Neural progenitor cell (in vitro differentiated cells): Measurements from ENCODE around the gene OR4L1. TPM values are rescaled to one million over a fixed set of nuclear protein-coding genes. Genes with fewer than 3 reads are reported as not detected.
"Not testable (repeated sequence)": the region's sequence is repeated elsewhere in the genome, so short reads cannot be mapped to it uniquely, and the experiment has no call there.

ENCODE experiments used
- DNase-seq: peaks from one replicate; pipeline ENCODE4 v3.0.0-alpha.2; 2016; ENCODE audit warnings: low spot score
- H2AFZ ChIP-seq: fragments of 200-600 bp; sonication (generic); replicated peaks from 2 replicates; pipeline ENCODE4 v1.6.1; 2016; ENCODE audit warnings: antibody characterized with exemption
- H3F3A ChIP-seq: fragments of 200-600 bp; sonication (generic); 2 replicates; pipeline ENCODE4 v1.6.1; 2016; ENCODE audit warnings: antibody characterized with exemption, low read depth
- H3K27ac ChIP-seq: fragments of 200-600 bp; sonication (generic); 2 replicates; pipeline ENCODE4 v1.5.1; 2016; ENCODE audit warnings: mild to moderate bottlenecking
- H3K27me3 ChIP-seq: fragments of 200-600 bp; sonication (generic); 2 replicates; pipeline ENCODE4 v1.6.1; 2016; ENCODE audit warnings: mild to moderate bottlenecking, moderate library complexity
- H3K36me3 ChIP-seq: fragments of 200-600 bp; sonication (generic); 2 replicates; pipeline ENCODE4 v1.5.1; 2016
- H3K4me1 ChIP-seq: fragments of 200-600 bp; sonication (generic); 2 replicates; pipeline ENCODE4 v1.6.1; 2016; ENCODE audit warnings: mixed run types
- H3K4me2 ChIP-seq: fragments of 200-600 bp; sonication (generic); 2 replicates; pipeline ENCODE4 v1.6.1; 2016
- H3K4me3 ChIP-seq: fragments of 200-600 bp; sonication (generic); 2 replicates; pipeline ENCODE4 v1.5.1; 2016
- H3K79me2 ChIP-seq: fragments of 200-600 bp; sonication (generic); 2 replicates; pipeline ENCODE4 v1.6.1; 2016; ENCODE audit warnings: low read depth
- H3K9ac ChIP-seq: fragments of 200-600 bp; sonication (generic); 2 replicates; pipeline ENCODE4 v1.6.1; 2016
- H3K9me3 ChIP-seq: fragments of 200-600 bp; sonication (generic); 2 replicates; pipeline ENCODE4 v1.5.1; 2016; ENCODE audit warnings: low read depth
- H4K20me1 ChIP-seq: fragments of 200-600 bp; sonication (generic); 2 replicates; pipeline ENCODE4 v1.6.1; 2016; ENCODE audit warnings: low read depth
- H3K27ac Mint-ChIP-seq: 3 replicates; pipeline ENCODE4 v1.8.0; 2021; ENCODE audit warnings: mixed read lengths
- H3K27me3 Mint-ChIP-seq: 2 replicates; pipeline ENCODE4 v1.8.0; 2022; ENCODE audit warnings: low read depth, mild to moderate bottlenecking, inconsistent platforms, moderate library complexity, mixed read lengths; ENCODE audit not compliant: insufficient read depth
- H3K36me3 Mint-ChIP-seq: 3 replicates; pipeline ENCODE4 v1.8.0; 2021; ENCODE audit warnings: mixed read lengths
- H3K4me1 Mint-ChIP-seq: 3 replicates; pipeline ENCODE4 v1.8.0; 2021; ENCODE audit warnings: mixed read lengths
- H3K4me3 Mint-ChIP-seq: 3 replicates; pipeline ENCODE4 v1.8.0; 2021; ENCODE audit warnings: mild to moderate bottlenecking, moderate library complexity, mixed read lengths
- H3K9me3 Mint-ChIP-seq: 3 replicates; pipeline ENCODE4 v1.8.0; 2020; ENCODE audit warnings: mixed read lengths
- EZH2 ChIP-seq: fragments of 200-600 bp; sonication (generic); IDR thresholded peaks from 2 replicates; pipeline ENCODE4 v1.6.1; 2017; ENCODE audit warnings: antibody characterized with exemption, mild to moderate bottlenecking, moderate library complexity
- EZH2phosphoT487 ChIP-seq: fragments of 200-600 bp; sonication (generic); IDR thresholded peaks from 2 replicates; pipeline ENCODE4 v1.6.1; 2017; ENCODE audit warnings: antibody characterized with exemption
- total RNA-seq: library from RNA; depleted of rRNA; stranded (reverse); fragments of >200 nt; gene quantifications from 2 replicates; pipeline ENCODE4 v1.2.3, GENCODE V29; 2015; ENCODE audit warnings: low replicate concordance
- TF ChIP-seq, protein P1 (sequence below): fragments of 200-600 bp; sonication (generic); IDR thresholded peaks from 2 replicates; pipeline ENCODE4 v1.5.1; 2017; ENCODE audit warnings: antibody characterized with exemption, mild to moderate bottlenecking

Gene OR4L1
- total RNA-seq, 1 donor from 2014 or later: not detected

DNA sequence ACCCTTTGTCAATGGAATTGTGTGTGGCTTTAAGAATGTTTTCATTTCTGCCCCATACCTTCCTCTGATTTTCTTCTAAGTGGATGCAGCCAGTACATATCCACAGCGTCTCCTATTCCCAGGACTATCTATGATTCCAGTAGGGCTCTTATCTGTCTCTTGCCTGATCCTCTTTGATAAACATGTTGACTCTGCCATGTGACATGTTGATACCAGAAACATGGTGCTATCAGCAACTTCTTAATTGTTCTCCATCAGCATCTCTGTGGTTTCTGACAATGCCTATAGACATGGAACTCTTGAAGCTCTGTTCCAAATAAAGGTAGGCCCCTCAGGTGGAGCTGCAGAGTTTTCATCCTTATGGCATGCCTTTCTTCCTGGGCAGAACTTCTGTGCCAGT lies 11.6 kb upstream of the OR4L1 start:
- peaks cover 32% of the 10 kb centered on the region for H3K9me3 Mint-ChIP-seq
- no peak overlapping the region for H3K4me3 ChIP-seq

DNA sequence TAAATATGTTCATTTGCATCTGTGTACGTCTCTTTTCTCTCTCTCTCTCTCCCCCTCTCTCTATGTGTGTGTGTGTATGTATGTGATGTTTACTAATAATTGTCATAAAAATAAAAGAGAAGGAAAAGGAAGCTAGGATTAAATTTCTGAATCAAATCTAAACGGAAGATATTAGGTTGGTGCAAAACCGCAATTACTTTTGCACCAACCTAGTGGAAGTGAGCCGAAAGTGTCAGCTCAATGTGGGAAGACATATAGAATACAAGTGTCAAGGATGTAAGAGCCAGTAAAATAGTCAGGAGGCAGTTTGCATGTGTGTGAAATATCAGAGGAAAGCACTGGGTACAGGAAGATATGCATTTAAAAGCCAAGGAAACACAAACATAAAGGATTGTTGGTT lies 32.2 kb downstream of the OR4L1 start:
- H3K4me1 ChIP-seq: no peaks in the 10 kb centered on the region
- no peak overlapping the region for H3K27ac ChIP-seq
- Mint-ChIP-seq H3K27me3 (no peaks in the 10 kb centered on the region), H3K9me3 (peaks cover 23% of the 10 kb centered on the region), H3K4me1 (no peaks in the 10 kb centered on the region), H3K27ac (no peak overlapping the region), H3K36me3 (no peaks in the 10 kb centered on the region), H3K4me3 (no peak overlapping the region)
- DNase-seq: no peak
- no peaks in the 10 kb centered on the region for H3F3A ChIP-seq
- TF ChIP-seq EZH2: no peak
- TF ChIP-seq, protein P1, sequence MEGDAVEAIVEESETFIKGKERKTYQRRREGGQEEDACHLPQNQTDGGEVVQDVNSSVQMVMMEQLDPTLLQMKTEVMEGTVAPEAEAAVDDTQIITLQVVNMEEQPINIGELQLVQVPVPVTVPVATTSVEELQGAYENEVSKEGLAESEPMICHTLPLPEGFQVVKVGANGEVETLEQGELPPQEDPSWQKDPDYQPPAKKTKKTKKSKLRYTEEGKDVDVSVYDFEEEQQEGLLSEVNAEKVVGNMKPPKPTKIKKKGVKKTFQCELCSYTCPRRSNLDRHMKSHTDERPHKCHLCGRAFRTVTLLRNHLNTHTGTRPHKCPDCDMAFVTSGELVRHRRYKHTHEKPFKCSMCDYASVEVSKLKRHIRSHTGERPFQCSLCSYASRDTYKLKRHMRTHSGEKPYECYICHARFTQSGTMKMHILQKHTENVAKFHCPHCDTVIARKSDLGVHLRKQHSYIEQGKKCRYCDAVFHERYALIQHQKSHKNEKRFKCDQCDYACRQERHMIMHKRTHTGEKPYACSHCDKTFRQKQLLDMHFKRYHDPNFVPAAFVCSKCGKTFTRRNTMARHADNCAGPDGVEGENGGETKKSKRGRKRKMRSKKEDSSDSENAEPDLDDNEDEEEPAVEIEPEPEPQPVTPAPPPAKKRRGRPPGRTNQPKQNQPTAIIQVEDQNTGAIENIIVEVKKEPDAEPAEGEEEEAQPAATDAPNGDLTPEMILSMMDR: no peak
- TF ChIP-seq EZH2phosphoT487: no peak
- no peak overlapping the region for H3K4me3 ChIP-seq
- H3K9ac ChIP-seq: no peak overlapping the region
- no peaks in the 10 kb centered on the region for H4K20me1 ChIP-seq
- peaks cover 26% of the 10 kb centered on the region for H3K9me3 ChIP-seq
- H3K4me2 ChIP-seq: no peak overlapping the region
- no peaks in the 10 kb centered on the region for H3K79me2 ChIP-seq
- no peak overlapping the region for H2AFZ ChIP-seq
- no peaks in the 10 kb centered on the region for H3K27me3 ChIP-seq
- H3K36me3 ChIP-seq: no peaks in the 10 kb centered on the region

More for the DNA sequence above, 11.6 kb upstream of the OR4L1 start:
- Histone ChIP-seq H3K27ac (no peak overlapping the region), H2AFZ (no peak overlapping the region), H4K20me1 (no peaks in the 10 kb centered on the region), H3F3A (no peaks in the 10 kb centered on the region), H3K36me3 (no peaks in the 10 kb centered on the region), H3K27me3 (no peaks in the 10 kb centered on the region), H3K4me2 (no peak overlapping the region), H3K79me2 (no peaks in the 10 kb centered on the region), H3K4me1 (no peaks in the 10 kb centered on the region), H3K9ac (no peak overlapping the region), H3K9me3 (peaks cover 59% of the 10 kb centered on the region)
- no peaks in the 10 kb centered on the region for H3K36me3 Mint-ChIP-seq
- TF ChIP-seq EZH2phosphoT487: no peak
- TF ChIP-seq, protein P1: no peak
- TF ChIP-seq EZH2: no peak
- no peak for DNase-seq
- no peak overlapping the region for H3K27ac Mint-ChIP-seq
- no peak overlapping the region for H3K4me3 Mint-ChIP-seq
- H3K4me1 Mint-ChIP-seq: no peaks in the 10 kb centered on the region
- H3K27me3 Mint-ChIP-seq: no peaks in the 10 kb centered on the region

DNA sequence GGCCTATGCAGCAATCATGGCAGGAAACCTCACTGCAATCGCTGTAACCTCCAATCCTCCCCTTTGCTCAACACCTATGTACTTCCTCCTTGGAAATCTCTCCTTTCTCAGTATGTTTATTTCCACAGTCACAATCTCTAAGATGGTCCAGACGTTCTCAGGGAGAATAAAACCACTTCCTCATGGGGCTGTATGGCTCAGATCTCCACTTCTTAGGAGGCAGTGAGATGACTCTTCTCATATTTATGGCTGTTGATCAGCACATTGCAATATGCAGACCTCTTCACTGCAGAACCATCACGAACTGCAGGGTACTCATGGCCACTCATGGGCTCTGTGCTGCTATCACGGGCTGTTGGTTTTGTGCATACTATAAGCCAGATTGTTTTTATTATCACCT lies 33.6 kb downstream of the OR4L1 start:
- Histone ChIP-seq H3K79me2 (no peaks in the 10 kb centered on the region), H3K4me3 (no peak overlapping the region), H3K36me3 (no peaks in the 10 kb centered on the region), H4K20me1 (no peaks in the 10 kb centered on the region), H3K9me3 (peaks cover 33% of the 10 kb centered on the region), H2AFZ (no peak overlapping the region), H3K27me3 (no peaks in the 10 kb centered on the region), H3K27ac (no peak overlapping the region), H3K9ac (no peak overlapping the region), H3K4me1 (no peaks in the 10 kb centered on the region), H3F3A (no peaks in the 10 kb centered on the region), H3K4me2 (no peak overlapping the region)
- Mint-ChIP-seq H3K27me3 (no peaks in the 10 kb centered on the region), H3K4me3 (no peak overlapping the region), H3K4me1 (no peaks in the 10 kb centered on the region), H3K9me3 (peaks cover 25% of the 10 kb centered on the region), H3K27ac (no peak overlapping the region), H3K36me3 (no peaks in the 10 kb centered on the region)
- TF ChIP-seq EZH2 (no peak), EZH2phosphoT487 (no peak)
- TF ChIP-seq, protein P1: no peak
- no peak for DNase-seq

DNA sequence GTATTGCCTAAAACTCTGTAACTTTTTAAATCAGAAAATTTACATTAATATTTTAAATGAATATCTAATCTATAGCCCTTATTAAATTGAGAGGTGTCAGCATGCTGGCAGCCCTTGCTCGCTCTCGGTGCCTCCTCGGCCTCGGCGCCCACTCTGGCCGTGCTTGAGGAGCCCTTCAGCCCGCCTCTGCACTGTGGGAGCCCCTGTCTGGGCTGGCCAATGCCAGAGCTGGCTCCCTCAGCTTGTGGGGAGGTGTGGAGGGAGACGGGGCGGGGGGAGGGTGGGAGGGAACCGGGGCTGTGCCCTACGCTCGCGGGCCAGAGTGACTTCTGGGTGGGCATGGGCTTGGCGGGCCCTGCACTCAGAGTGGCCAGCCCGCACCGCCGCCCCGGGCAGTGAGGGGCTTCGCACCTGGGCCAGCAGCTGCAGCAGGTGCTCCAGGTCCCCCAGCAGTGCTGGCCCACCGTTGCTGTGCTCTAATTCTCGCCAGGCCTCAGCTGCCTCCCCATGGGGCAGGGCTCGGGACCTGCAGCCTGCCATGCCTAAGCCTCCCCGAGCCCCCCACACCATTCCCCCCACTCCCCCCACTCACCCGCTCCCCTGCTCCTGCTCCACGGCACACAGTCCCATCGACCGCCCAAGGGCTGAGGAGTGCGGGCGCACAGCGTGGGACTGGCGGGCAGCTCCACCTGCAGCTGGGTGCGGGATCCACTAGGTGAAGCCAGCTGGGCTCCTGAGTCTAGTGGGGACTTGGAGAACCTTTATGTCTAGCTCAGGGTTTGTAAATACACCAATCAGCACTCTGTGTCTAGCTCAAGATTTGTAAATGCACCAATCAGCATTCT lies 39.3 kb downstream of the OR4L1 start:
- H3K4me3 ChIP-seq, H3K4me1 ChIP-seq: not testable (repeated sequence)

More for the DNA sequence above, 39.3 kb downstream of the OR4L1 start:
- not testable (repeated sequence) for H2AFZ ChIP-seq, H3K79me2 ChIP-seq, H3K27me3 Mint-ChIP-seq, H3K36me3 Mint-ChIP-seq, H3K27ac ChIP-seq, H3K9ac ChIP-seq, H3K4me3 Mint-ChIP-seq, H3K27ac Mint-ChIP-seq, DNase-seq, H3K36me3 ChIP-seq, H3K4me2 ChIP-seq, H3K4me1 Mint-ChIP-seq, H4K20me1 ChIP-seq, H3F3A ChIP-seq, H3K27me3 ChIP-seq
- H3K9me3 ChIP-seq: peaks cover 33% of the 10 kb centered on the region
- peaks cover 29% of the 10 kb centered on the region for H3K9me3 Mint-ChIP-seq
